OCI-LY7 (cell line): ENCODE measurements around the gene ACADL.
"Not testable (repeated sequence)": the region's sequence is repeated elsewhere in the genome, so short reads cannot be mapped to it uniquely, and the experiment has no call there.

Experiments used
- EZH2phosphoT487 ChIP-seq: fragments of 200-600 bp; sonication (generic); IDR thresholded peaks from 2 replicates; pipeline ENCODE4 v1.6.1; 2018; ENCODE audit warnings: low read depth, borderline replicate concordance, mild to moderate bottlenecking, mixed run types, antibody characterized with exemption, low read length, moderate library complexity, mixed read lengths
- TF ChIP-seq, protein P1 (sequence below): fragments of 200-600 bp; sonication (generic); conservative IDR thresholded peaks from 2 replicates; pipeline ENCODE4 v1.5.1; 2014; ENCODE audit warnings: mild to moderate bottlenecking, antibody characterized with exemption, low read length, moderate library complexity, mixed read lengths

DNA sequence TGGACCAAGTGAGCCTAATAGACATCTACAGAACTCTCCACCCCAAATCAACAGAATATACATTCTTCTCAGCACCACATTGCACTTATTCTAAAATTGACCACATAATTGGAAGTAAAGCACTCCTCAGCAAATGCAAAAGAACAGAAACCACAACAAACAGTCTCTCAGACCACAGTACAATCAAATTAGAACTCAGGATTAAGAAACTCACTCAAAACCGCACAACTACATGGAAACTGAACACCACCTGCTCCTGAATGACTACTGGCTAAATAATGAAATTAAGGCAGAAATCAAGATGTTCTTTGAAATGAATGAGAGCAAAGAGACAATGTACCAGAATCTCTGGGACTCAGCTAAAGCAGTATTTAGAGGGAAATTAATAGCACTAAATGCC, 41.3 kb downstream of the ACADL start:
- TF ChIP-seq, protein P1, sequence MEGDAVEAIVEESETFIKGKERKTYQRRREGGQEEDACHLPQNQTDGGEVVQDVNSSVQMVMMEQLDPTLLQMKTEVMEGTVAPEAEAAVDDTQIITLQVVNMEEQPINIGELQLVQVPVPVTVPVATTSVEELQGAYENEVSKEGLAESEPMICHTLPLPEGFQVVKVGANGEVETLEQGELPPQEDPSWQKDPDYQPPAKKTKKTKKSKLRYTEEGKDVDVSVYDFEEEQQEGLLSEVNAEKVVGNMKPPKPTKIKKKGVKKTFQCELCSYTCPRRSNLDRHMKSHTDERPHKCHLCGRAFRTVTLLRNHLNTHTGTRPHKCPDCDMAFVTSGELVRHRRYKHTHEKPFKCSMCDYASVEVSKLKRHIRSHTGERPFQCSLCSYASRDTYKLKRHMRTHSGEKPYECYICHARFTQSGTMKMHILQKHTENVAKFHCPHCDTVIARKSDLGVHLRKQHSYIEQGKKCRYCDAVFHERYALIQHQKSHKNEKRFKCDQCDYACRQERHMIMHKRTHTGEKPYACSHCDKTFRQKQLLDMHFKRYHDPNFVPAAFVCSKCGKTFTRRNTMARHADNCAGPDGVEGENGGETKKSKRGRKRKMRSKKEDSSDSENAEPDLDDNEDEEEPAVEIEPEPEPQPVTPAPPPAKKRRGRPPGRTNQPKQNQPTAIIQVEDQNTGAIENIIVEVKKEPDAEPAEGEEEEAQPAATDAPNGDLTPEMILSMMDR = not testable (repeated sequence)
- TF ChIP-seq EZH2phosphoT487 = not testable (repeated sequence)
